HepG2 (cell line): ENCODE results near the gene KLHL7. TPM values are rescaled to one million over a fixed set of nuclear protein-coding genes. Genes with fewer than 3 reads are reported as not detected.

Experiments used
- DMAP1 ChIP-seq: IDR thresholded peaks from 2 replicates; pipeline ENCODE4 v1.6.1; 2016
- DNMT1 ChIP-seq: sonication (generic); formaldehyde crosslinking; IDR thresholded peaks from 2 replicates; pipeline ENCODE4 v1.5.1; 2020; ENCODE audit warnings: mild to moderate bottlenecking, missing genetic modification reagents
- FIP1L1 ChIP-seq: fragments of 200-400 bp; formaldehyde crosslinking; IDR thresholded peaks from 2 replicates; pipeline ENCODE4 v1.6.1; 2018; ENCODE audit warnings: low read depth, mild to moderate bottlenecking, low read length, moderate library complexity, borderline replicate concordance; ENCODE audit not compliant: insufficient read depth
- HDAC2 ChIP-seq: sonication (generic); formaldehyde crosslinking; IDR thresholded peaks from 2 replicates; pipeline ENCODE4 v1.4.0; 2020; ENCODE audit warnings: missing genetic modification reagents
- KMT2A ChIP-seq: sonication (generic); formaldehyde crosslinking; IDR thresholded peaks from 2 replicates; pipeline ENCODE4 v1.4.0; 2020; ENCODE audit warnings: missing genetic modification reagents
- LCORL ChIP-seq, 2 experiments: fragments of 450-650 bp in 1 of 2; sonication (generic) in 1 of 2; formaldehyde crosslinking in 1 of 2; IDR thresholded peaks; 2 replicates each; pipeline versions ENCODE4 v1.5.0 to v1.6.1; 2017 to 2020; ENCODE audit warnings: antibody characterized with exemption in 1 of 2, missing genetic modification reagents in 1 of 2
- MBD4 ChIP-seq: IDR thresholded peaks from 2 replicates; pipeline ENCODE4 v1.6.1; 2012; ENCODE audit warnings: low read length, inconsistent platforms, borderline replicate concordance
- NKX3-1 ChIP-seq: sonication (generic); formaldehyde crosslinking; IDR thresholded peaks from 2 replicates; pipeline ENCODE4 v1.5.0; 2020; ENCODE audit warnings: missing genetic modification reagents
- RBFOX2 ChIP-seq: fragments of 200-400 bp; formaldehyde crosslinking; IDR thresholded peaks from 2 replicates; pipeline ENCODE4 v1.6.1; 2017; ENCODE audit warnings: low read depth, mild to moderate bottlenecking, low read length
- RORA ChIP-seq: sonication (generic); formaldehyde crosslinking; IDR thresholded peaks from 2 replicates; pipeline ENCODE4 v1.5.0; 2020; ENCODE audit warnings: mild to moderate bottlenecking, missing genetic modification reagents, moderate library complexity
- SMAD3 ChIP-seq: sonication (generic); formaldehyde crosslinking; IDR thresholded peaks from 2 replicates; pipeline ENCODE4 v1.4.0; 2020; ENCODE audit warnings: missing genetic modification reagents
- TRIM24 ChIP-seq: sonication (generic); formaldehyde crosslinking; IDR thresholded peaks from 2 replicates; pipeline ENCODE4 v1.8.0; 2022; ENCODE audit warnings: mild to moderate bottlenecking, missing genetic modification reagents
- ZNF124 ChIP-seq: sonication (generic); formaldehyde crosslinking; IDR thresholded peaks from 2 replicates; pipeline ENCODE4 v1.4.0; 2020; ENCODE audit warnings: missing genetic modification reagents
- ZNF282 ChIP-seq: fragments of 450-650 bp; IDR thresholded peaks from 2 replicates; pipeline ENCODE4 v1.6.1; 2018; ENCODE audit not compliant: partially characterized antibody
- ZNF549 ChIP-seq: sonication (generic); formaldehyde crosslinking; IDR thresholded peaks from 2 replicates; pipeline ENCODE4 v1.5.0; 2020; ENCODE audit warnings: missing genetic modification reagents
- ZNF550 ChIP-seq: sonication (generic); formaldehyde crosslinking; IDR thresholded peaks from 2 replicates; pipeline ENCODE4 v1.4.0; 2020; ENCODE audit warnings: mild to moderate bottlenecking, missing genetic modification reagents, borderline replicate concordance
- ZNF589 ChIP-seq: sonication (generic); formaldehyde crosslinking; conservative IDR thresholded peaks from 2 replicates; pipeline ENCODE4 v1.8.0; 2022; ENCODE audit warnings: mild to moderate bottlenecking, moderate library complexity, missing genetic modification reagents
- ZNF891 ChIP-seq: sonication (generic); formaldehyde crosslinking; IDR thresholded peaks from 2 replicates; pipeline ENCODE4 v1.5.0; 2020; ENCODE audit warnings: mild to moderate bottlenecking, missing genetic modification reagents
- polyA plus RNA-seq, 8 experiments: library from polyadenylated mRNA; depleted of rRNA in 3 of 8; stranded (reverse) in 7 of 8; unstranded in 1 of 8; fragments of >200 nt; fragmentation: Illumina TruSeq in 4 of 8; extraction: Trizol in 4 of 8; gene quantifications; 2 replicates each; pipeline versions ENCODE4 v1.2.1 to v1.2.3, GENCODE V29; 2011 to 2016; ENCODE audit warnings: low read depth in 4 of 8, missing spikeins in 1 of 8, mixed read lengths in 1 of 8; ENCODE audit not compliant: insufficient read depth in 1 of 8
- total RNA-seq, 5 experiments: library from RNA; depleted of rRNA; stranded (reverse); fragments of >200 nt; fragmentation: Illumina TruSeq; extraction: Trizol; gene quantifications; 2 replicates each; pipeline ENCODE4 v1.2.3, GENCODE V29; 2016; ENCODE audit warnings: low read depth in 1 of 5
- TF ChIP-seq, protein P1 (sequence below): sonication (generic); formaldehyde crosslinking; conservative IDR thresholded peaks from 2 replicates; pipeline ENCODE4 v1.8.1; 2023; ENCODE audit warnings: missing genetic modification reagents
- TF ChIP-seq, protein P2 (sequence below): sonication (generic); formaldehyde crosslinking; conservative IDR thresholded peaks from 2 replicates; pipeline ENCODE4 v1.4.0; 2020; ENCODE audit warnings: mild to moderate bottlenecking, missing genetic modification reagents, moderate library complexity
- TF ChIP-seq, protein P3 (sequence below): sonication (generic); formaldehyde crosslinking; conservative IDR thresholded peaks from 2 replicates; pipeline ENCODE4 v1.8.0; 2022; ENCODE audit warnings: mild to moderate bottlenecking, moderate library complexity, missing genetic modification reagents
- TF ChIP-seq, protein P4 (sequence below): sonication (generic); formaldehyde crosslinking; IDR thresholded peaks from 2 replicates; pipeline ENCODE4 v1.5.0; 2020; ENCODE audit warnings: mild to moderate bottlenecking, missing genetic modification reagents

Gene KLHL7
- total and polyA plus RNA-seq, 2 of the 13 experiments (the other 11 are each of a cell fraction or from before 2014, with no cell fraction given) = 16.2 to 34.4 TPM

DNA sequence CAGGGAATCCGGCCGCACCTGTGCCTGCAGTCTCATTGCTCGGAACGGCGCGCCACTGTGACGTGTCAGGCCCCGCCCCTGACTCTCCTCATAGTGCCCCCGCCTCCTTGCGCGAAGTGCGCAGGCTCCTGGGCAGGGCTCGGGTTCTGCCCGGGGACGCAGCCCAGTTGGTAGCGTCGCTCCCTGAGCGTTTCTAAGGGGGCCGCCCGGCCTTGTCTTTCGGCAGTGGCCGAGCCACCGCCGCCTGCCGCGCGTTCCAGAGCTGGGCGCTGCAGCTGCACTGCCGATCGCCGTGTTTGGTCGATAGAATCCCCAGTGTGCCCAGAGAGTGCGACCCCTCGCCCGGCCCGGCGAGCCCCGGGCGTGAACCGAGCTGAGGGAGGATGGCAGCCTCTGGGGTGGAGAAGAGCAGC lies at the start of gene KLHL7 (continued):
- TF ChIP-seq, protein P1, sequence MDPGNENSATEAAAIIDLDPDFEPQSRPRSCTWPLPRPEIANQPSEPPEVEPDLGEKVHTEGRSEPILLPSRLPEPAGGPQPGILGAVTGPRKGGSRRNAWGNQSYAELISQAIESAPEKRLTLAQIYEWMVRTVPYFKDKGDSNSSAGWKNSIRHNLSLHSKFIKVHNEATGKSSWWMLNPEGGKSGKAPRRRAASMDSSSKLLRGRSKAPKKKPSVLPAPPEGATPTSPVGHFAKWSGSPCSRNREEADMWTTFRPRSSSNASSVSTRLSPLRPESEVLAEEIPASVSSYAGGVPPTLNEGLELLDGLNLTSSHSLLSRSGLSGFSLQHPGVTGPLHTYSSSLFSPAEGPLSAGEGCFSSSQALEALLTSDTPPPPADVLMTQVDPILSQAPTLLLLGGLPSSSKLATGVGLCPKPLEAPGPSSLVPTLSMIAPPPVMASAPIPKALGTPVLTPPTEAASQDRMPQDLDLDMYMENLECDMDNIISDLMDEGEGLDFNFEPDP = 0 out of 2 replicates have a peak, but pooled peaks have one; percentile 14
- TF ChIP-seq HDAC2 (CRISPR knock-in tag) (peak; percentile 59), ZNF549 (CRISPR knock-in tag) (no peak), ZNF550 (CRISPR knock-in tag) (no peak), SMAD3 (CRISPR knock-in tag) (no peak), ZNF282 (no peak), RBFOX2 (peak; percentile 94), MBD4 (no peak), ZNF589 (0 out of 2 replicates have a peak, but pooled peaks have one; percentile 39), TRIM24 (no peak), DMAP1 (CRISPR knock-in tag) (peak; percentile 78; the same call in 1 of the 2 replicates), KMT2A (CRISPR knock-in tag) (peak; percentile 95), RORA (no peak), ZNF124 (CRISPR knock-in tag) (peak; percentile 29; the same call in 1 of the 2 replicates), LCORL (IDR thresholded peaks at IDR 0.05) (no peak), LCORL (CRISPR knock-in tag; IDR thresholded peaks at IDR 0.05) (peak; percentile 79), NKX3-1 (CRISPR knock-in tag) (peak; percentile 63; the same call in 1 of the 2 replicates), ZNF891 (CRISPR knock-in tag) (peak; percentile 69; the same call in 1 of the 2 replicates), DNMT1 (CRISPR knock-in tag) (no peak), FIP1L1 (no peak)
- TF ChIP-seq, protein P2, sequence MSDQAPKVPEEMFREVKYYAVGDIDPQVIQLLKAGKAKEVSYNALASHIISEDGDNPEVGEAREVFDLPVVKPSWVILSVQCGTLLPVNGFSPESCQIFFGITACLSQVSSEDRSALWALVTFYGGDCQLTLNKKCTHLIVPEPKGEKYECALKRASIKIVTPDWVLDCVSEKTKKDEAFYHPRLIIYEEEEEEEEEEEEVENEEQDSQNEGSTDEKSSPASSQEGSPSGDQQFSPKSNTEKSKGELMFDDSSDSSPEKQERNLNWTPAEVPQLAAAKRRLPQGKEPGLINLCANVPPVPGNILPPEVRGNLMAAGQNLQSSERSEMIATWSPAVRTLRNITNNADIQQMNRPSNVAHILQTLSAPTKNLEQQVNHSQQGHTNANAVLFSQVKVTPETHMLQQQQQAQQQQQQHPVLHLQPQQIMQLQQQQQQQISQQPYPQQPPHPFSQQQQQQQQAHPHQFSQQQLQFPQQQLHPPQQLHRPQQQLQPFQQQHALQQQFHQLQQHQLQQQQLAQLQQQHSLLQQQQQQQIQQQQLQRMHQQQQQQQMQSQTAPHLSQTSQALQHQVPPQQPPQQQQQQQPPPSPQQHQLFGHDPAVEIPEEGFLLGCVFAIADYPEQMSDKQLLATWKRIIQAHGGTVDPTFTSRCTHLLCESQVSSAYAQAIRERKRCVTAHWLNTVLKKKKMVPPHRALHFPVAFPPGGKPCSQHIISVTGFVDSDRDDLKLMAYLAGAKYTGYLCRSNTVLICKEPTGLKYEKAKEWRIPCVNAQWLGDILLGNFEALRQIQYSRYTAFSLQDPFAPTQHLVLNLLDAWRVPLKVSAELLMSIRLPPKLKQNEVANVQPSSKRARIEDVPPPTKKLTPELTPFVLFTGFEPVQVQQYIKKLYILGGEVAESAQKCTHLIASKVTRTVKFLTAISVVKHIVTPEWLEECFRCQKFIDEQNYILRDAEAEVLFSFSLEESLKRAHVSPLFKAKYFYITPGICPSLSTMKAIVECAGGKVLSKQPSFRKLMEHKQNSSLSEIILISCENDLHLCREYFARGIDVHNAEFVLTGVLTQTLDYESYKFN = no peak
- TF ChIP-seq, protein P3, sequence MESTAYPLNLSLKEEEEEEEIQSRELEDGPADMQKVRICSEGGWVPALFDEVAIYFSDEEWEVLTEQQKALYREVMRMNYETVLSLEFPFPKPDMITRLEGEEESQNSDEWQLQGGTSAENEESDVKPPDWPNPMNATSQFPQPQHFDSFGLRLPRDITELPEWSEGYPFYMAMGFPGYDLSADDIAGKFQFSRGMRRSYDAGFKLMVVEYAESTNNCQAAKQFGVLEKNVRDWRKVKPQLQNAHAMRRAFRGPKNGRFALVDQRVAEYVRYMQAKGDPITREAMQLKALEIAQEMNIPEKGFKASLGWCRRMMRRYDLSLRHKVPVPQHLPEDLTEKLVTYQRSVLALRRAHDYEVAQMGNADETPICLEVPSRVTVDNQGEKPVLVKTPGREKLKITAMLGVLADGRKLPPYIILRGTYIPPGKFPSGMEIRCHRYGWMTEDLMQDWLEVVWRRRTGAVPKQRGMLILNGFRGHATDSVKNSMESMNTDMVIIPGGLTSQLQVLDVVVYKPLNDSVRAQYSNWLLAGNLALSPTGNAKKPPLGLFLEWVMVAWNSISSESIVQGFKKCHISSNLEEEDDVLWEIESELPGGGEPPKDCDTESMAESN (CRISPR knock-in tag) = peak; percentile 79
- TF ChIP-seq, protein P4, sequence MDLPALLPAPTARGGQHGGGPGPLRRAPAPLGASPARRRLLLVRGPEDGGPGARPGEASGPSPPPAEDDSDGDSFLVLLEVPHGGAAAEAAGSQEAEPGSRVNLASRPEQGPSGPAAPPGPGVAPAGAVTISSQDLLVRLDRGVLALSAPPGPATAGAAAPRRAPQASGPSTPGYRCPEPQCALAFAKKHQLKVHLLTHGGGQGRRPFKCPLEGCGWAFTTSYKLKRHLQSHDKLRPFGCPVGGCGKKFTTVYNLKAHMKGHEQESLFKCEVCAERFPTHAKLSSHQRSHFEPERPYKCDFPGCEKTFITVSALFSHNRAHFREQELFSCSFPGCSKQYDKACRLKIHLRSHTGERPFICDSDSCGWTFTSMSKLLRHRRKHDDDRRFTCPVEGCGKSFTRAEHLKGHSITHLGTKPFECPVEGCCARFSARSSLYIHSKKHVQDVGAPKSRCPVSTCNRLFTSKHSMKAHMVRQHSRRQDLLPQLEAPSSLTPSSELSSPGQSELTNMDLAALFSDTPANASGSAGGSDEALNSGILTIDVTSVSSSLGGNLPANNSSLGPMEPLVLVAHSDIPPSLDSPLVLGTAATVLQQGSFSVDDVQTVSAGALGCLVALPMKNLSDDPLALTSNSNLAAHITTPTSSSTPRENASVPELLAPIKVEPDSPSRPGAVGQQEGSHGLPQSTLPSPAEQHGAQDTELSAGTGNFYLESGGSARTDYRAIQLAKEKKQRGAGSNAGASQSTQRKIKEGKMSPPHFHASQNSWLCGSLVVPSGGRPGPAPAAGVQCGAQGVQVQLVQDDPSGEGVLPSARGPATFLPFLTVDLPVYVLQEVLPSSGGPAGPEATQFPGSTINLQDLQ (CRISPR knock-in tag) = no peak
